K562 treated with DMSO at 1 percent for 24 hours (cell line): ENCODE data around the gene C16orf74. TPM values are rescaled to one million over a fixed set of nuclear protein-coding genes. Genes with fewer than 3 reads are reported as not detected.

ENCODE experiments used
- total RNA-seq: library from RNA; unstranded; fragments of 300-600 nt; gene quantifications from 2 replicates; pipeline ENCODE4 v1.2.3, GENCODE V29; 2022; ENCODE audit warnings: low read depth; ENCODE audit not compliant: insufficient read depth

Gene C16orf74
- not detected in 2 replicates for total RNA-seq

DNA sequence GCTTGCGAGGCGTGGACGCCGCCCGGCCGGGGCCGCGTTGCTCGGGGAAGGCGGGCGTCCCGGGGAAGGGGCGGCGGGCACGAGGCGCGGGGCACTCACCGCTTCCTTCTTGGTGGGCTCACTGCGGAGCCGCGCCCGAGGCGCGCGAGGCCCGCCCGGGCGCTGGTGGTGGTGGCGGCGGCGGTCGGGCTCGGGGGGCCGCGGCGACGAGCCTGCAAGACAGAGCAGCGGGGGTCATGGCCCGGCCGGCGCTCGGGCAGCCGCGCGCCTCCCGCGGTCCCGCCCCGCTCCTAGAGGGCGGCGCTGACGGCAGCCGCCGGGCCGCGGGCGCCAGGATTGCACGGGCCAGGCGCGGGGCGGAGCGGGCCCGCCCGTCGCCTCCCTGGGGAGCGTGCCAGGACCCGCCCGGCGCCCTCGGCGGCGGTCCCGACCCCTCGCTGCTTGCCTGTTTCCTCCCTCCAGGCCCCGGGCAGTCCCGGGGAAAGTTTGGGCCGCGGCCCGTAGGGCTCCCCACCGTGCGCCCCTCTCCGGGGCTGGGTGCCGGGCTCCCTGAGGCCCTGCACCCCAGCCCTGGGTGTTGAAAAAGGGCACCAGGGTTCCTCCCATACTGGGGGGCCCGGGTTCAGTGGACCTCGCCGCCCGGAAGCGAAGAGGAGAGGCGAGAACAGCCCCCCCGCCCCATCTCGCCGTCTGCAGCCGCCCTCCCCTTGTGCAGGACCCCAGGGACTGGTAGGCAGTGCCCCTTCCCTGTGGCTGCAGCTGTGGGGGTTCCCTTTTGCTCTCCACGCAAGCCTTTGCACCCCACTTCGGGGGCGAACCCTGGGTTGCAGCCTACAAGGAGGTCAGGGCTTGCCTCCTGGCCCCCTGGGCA is at the start of gene C16orf74:
Gene C16orf74, minus strand, starts transcription at position 270 of the 871 bp plus-strand sequence. CDS start 15,879 bp downstream, outside the sequence.

DNA sequence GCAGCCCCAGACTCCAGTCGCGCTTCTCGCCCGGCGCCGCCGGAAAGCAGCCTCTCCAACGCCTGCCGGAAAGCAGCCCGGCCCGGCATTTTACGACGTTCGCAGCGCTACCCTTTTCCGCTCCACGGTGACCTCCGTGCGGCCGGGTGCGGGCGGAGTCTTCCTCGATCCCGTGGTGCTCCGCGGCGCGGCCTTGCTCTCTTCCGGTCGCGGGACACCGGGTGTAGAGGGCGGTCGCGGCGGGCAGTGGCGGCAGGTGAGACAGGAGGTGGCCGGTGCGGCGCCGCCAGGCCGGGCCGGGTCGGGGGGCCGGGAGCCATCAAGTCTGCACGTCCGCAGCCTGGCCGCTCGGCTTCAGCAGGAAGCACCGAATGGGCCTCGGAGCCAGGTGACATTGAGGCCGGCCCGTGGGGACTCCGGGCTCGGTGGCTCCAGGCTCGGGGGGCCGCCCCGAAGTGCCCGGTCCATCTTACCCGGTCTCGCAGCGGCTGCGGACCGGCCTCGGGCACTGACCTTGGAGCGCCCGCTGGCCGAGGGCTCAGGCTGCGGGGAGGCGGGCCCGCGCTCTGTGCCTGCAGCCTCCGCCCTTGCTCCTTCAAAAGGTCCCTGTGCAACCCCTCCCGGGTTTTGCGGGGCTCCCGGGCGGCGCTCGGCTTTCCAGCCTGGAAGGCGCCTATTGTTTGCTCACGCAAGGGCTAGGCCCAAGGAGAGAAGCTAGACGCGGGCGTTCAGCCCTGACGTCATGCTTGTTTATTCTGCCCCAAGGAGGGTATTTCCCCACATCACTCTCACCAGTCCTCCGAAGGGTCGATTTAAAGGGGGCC is 48.8 kb upstream of the C16orf74 start, which contains the start of the genes COX4I1 and EMC8:
Gene COX4I1, plus strand, starts transcription at position 199 of the 824 bp plus-strand sequence. CDS start 1,511 bp downstream, outside the sequence.
Gene EMC8, minus strand, starts transcription at position 48 of the 824 bp plus-strand sequence. CDS start 249 bp downstream, outside the sequence.

DNA sequence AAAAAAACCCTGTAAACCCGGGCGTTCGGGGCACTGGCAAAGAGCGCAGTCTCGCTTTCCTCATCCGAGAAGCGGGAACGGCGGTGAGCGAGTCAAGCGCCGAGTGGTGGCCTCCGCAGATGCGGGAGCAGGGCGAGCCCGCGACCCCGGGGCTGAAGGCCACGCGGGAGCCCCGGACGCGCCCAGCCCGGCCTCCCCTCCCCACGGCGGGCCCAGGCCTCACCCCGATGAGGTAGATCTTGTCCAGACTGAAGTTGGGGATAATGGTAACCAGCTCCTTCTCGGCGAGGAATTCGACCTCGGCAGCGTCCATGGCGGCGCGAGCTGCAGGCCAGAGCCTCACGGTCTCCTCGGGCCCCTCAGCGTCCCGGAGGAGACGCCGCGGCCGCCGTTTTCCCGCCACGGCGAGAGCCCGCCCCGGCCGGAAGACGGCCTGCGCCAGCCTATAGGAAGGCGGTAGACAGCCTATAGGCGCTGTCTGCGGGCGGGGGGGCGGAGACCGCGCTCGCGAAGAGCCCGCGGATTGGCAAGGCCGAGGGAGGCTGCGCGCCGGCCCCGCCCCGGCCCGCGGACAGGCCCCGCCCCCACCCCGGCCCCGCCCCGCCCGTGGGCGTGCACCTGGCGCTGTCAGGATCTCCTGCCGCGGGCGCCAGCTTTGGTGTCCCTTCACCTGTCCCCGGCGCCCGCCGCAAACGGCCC is 62.2 kb downstream of the C16orf74 start, which contains the start of gene GINS2:
Gene GINS2, minus strand, starts transcription at position 369 of the 699 bp plus-strand sequence. Its CDS starts 56 bp downstream, at position 313.

Other genes with a start within 250 kb of the C16orf74 start
- 100 and 101 TPM in 2 replicates for gene GSE1, start 137.8 kb downstream of the C16orf74 start, total RNA-seq
- 15.7 and 16.8 TPM in 2 replicates for gene GINS2, start 62.1 kb downstream of the C16orf74 start, total RNA-seq
- gene EMC8, start 48.4 kb upstream of the C16orf74 start, total RNA-seq: 37.8 and 38.6 TPM in 2 replicates
- 1,562 and 1,610 TPM in 2 replicates for gene COX4I1, start 48.6 kb upstream of the C16orf74 start, total RNA-seq
- gene IRF8, start 148.1 kb upstream of the C16orf74 start, total RNA-seq: 0.53 TPM in 1 of 2 replicates, not detected in the other